ENCODE results near the gene FABP3.
"Not testable (repeated sequence)": the region's sequence is repeated elsewhere in the genome, so short reads cannot be mapped to it uniquely, and the experiment has no call there.

Gene FABP3

GRCh38 chr1:31401241-31401640, 28.4 kb upstream of the FABP3 start:
- in situ Hi-C loops (cut with HindIII; ENCODE audit: low pct_ligation_motif_present, low pct_unique_long_range_greater_than_20kb, low sequenced_read_pairs) = no loop called here
- no peak for DNase-seq

GRCh38 chr1:31400393-31400792, 27.5 kb upstream of the FABP3 start:
- DNase-seq = no peak
- in situ Hi-C loops (cut with HindIII; ENCODE audit: low pct_ligation_motif_present, low pct_unique_long_range_greater_than_20kb, low sequenced_read_pairs) = no loop called here

GRCh38 chr1:31399976-31400375, 27.1 kb upstream of the FABP3 start:
- no peak for DNase-seq
- in situ Hi-C loops (cut with HindIII; ENCODE audit: low pct_ligation_motif_present, low pct_unique_long_range_greater_than_20kb, low sequenced_read_pairs) = no loop called here

- in situ Hi-C loops (cut with HindIII; ENCODE audit: low pct_ligation_motif_present, low pct_unique_long_range_greater_than_20kb, low sequenced_read_pairs) = no loop called here
- DNase-seq = no peak
These were observed 25.4 kb upstream of the FABP3 start for GRCh38 chr1:31398246-31398645.

GRCh38 chr1:31397360-31398095, 24.7 kb upstream of the FABP3 start:
- in situ Hi-C loops (cut with HindIII; ENCODE audit: low pct_ligation_motif_present, low pct_unique_long_range_greater_than_20kb, low sequenced_read_pairs) = no loop called here
- no peak for DNase-seq

GRCh38 chr1:31396633-31397351, 23.9 kb upstream of the FABP3 start:
- DNase-seq = no peak
- in situ Hi-C loops (cut with HindIII; ENCODE audit: low pct_ligation_motif_present, low pct_unique_long_range_greater_than_20kb, low sequenced_read_pairs) = no loop called here

- peak; percentile 81 for DNase-seq
- in situ Hi-C loops (cut with HindIII; ENCODE audit: low pct_ligation_motif_present, low pct_unique_long_range_greater_than_20kb, low sequenced_read_pairs) = no loop called here
These were observed 21.8 kb upstream of the FABP3 start for GRCh38 chr1:31394584-31395193.

GRCh38 chr1:31393463-31393862, 20.6 kb upstream of the FABP3 start:
- in situ Hi-C loops (cut with HindIII; ENCODE audit: low pct_ligation_motif_present, low pct_unique_long_range_greater_than_20kb, low sequenced_read_pairs) = no loop called here
- no peak for DNase-seq

GRCh38 chr1:31390071-31390470, 17.2 kb upstream of the FABP3 start:
- no peak for DNase-seq
- in situ Hi-C loops (cut with HindIII; ENCODE audit: low pct_ligation_motif_present, low pct_unique_long_range_greater_than_20kb, low sequenced_read_pairs) = no loop called here

- in situ Hi-C loops (cut with HindIII; ENCODE audit: low pct_ligation_motif_present, low pct_unique_long_range_greater_than_20kb, low sequenced_read_pairs) = no loop called here
- DNase-seq = no peak
These were observed 16.7 kb upstream of the FABP3 start for GRCh38 chr1:31389616-31390015.

- in situ Hi-C loops (cut with HindIII; ENCODE audit: low pct_ligation_motif_present, low pct_unique_long_range_greater_than_20kb, low sequenced_read_pairs) = no loop called here
- DNase-seq = no peak
These were observed 14.7 kb upstream of the FABP3 start for GRCh38 chr1:31387612-31388011.

- DNase-seq; in situ Hi-C loops (cut with HindIII; ENCODE audit: low pct_ligation_motif_present, low pct_unique_long_range_greater_than_20kb, low sequenced_read_pairs): not testable (repeated sequence)
These were observed 13.8 kb upstream of the FABP3 start for GRCh38 chr1:31386576-31387243.

GRCh38 chr1:31383967-31384366, 11.1 kb upstream of the FABP3 start:
- DNase-seq = no peak
- in situ Hi-C loops (cut with HindIII; ENCODE audit: low pct_ligation_motif_present, low pct_unique_long_range_greater_than_20kb, low sequenced_read_pairs) = no loop called here

GRCh38 chr1:31382379-31382989, 9.6 kb upstream of the FABP3 start:
- in situ Hi-C loops (cut with HindIII; ENCODE audit: low pct_ligation_motif_present, low pct_unique_long_range_greater_than_20kb, low sequenced_read_pairs) = no loop called here
- DNase-seq = no peak

- in situ Hi-C loops (cut with HindIII; ENCODE audit: low pct_ligation_motif_present, low pct_unique_long_range_greater_than_20kb, low sequenced_read_pairs) = no loop called here
These were observed 8.8 kb upstream of the FABP3 start for GRCh38 chr1:31381394-31382294.

GRCh38 chr1:31380181-31380580, 7.3 kb upstream of the FABP3 start:
- in situ Hi-C loops (cut with HindIII; ENCODE audit: low pct_ligation_motif_present, low pct_unique_long_range_greater_than_20kb, low sequenced_read_pairs) = no loop called here

More at GRCh38 chr1:31381394-31382294, 8.8 kb upstream of the FABP3 start:
- no peak for DNase-seq

GRCh38 chr1:31378001-31378400, 5.1 kb upstream of the FABP3 start:
- in situ Hi-C loops (cut with HindIII; ENCODE audit: low pct_ligation_motif_present, low pct_unique_long_range_greater_than_20kb, low sequenced_read_pairs) = no loop called here
- DNase-seq = no peak

More at GRCh38 chr1:31380181-31380580, 7.3 kb upstream of the FABP3 start:
- no peak for DNase-seq

- DNase-seq = peak; percentile 32
- in situ Hi-C loops (cut with HindIII; ENCODE audit: low pct_ligation_motif_present, low pct_unique_long_range_greater_than_20kb, low sequenced_read_pairs) = no loop called here
These were observed 4.5 kb upstream of the FABP3 start for GRCh38 chr1:31377364-31377863.

All from ACHN (cell line).